HG02970 (cell line): Measurements from ENCODE around the gene CCDC138.

Source experiments
- ATAC-seq: cut with Tn5 transposase; IDR thresholded peaks from one replicate; pipeline ENCODE4 v1.9.1; 2021; ENCODE audit warnings: mild to moderate bottlenecking, moderate library complexity, moderate number of reproducible peaks; ENCODE audit not compliant: unreplicated experiment, low FRiP score

CCDC138 gene

GRCh38 chr2:108916796-108917421 lies 130.3 kb downstream of the CCDC138 start:
- ATAC-seq, result no peak

- ATAC-seq, result no peak
Observed at GRCh38 chr2:108917526-108917925, 131.0 kb downstream of the CCDC138 start.

GRCh38 chr2:108918156-108918874 lies 131.7 kb downstream of the CCDC138 start:
- no peak for ATAC-seq

- no peak for ATAC-seq
Observed at GRCh38 chr2:108918941-108919341, 132.4 kb downstream of the CCDC138 start.

GRCh38 chr2:108919571-108920373 lies 133.2 kb downstream of the CCDC138 start:
- ATAC-seq, result no peak

- no peak for ATAC-seq
Observed at GRCh38 chr2:108920686-108921085, 134.1 kb downstream of the CCDC138 start.

GRCh38 chr2:108921096-108922030 lies 134.8 kb downstream of the CCDC138 start:
- no peak for ATAC-seq

GRCh38 chr2:108922141-108922915 lies 135.8 kb downstream of the CCDC138 start:
- ATAC-seq, result no peak

- ATAC-seq, result no peak
Observed at GRCh38 chr2:108923019-108923700, 136.6 kb downstream of the CCDC138 start.

GRCh38 chr2:108923736-108924579 lies 137.4 kb downstream of the CCDC138 start:
- ATAC-seq, result no peak

- no peak for ATAC-seq
Observed at GRCh38 chr2:108924580-108925251, 138.1 kb downstream of the CCDC138 start.

- ATAC-seq, result no peak
Observed at GRCh38 chr2:108925286-108925685, 138.7 kb downstream of the CCDC138 start.

- no peak for ATAC-seq
Observed at GRCh38 chr2:108925735-108926134, 139.2 kb downstream of the CCDC138 start.
